ENCODE measurements around the gene ULK4. TPM values are rescaled to one million over a fixed set of nuclear protein-coding genes. Genes with fewer than 3 reads are reported as not detected.
A peak's percentile ranks its signal among the peaks of the same experiment; 100 is the strongest.

ULK4 gene
- total and polyA plus RNA-seq, 2 experiments from 2014 or later, result 1.8 to 3.7 TPM

DNA sequence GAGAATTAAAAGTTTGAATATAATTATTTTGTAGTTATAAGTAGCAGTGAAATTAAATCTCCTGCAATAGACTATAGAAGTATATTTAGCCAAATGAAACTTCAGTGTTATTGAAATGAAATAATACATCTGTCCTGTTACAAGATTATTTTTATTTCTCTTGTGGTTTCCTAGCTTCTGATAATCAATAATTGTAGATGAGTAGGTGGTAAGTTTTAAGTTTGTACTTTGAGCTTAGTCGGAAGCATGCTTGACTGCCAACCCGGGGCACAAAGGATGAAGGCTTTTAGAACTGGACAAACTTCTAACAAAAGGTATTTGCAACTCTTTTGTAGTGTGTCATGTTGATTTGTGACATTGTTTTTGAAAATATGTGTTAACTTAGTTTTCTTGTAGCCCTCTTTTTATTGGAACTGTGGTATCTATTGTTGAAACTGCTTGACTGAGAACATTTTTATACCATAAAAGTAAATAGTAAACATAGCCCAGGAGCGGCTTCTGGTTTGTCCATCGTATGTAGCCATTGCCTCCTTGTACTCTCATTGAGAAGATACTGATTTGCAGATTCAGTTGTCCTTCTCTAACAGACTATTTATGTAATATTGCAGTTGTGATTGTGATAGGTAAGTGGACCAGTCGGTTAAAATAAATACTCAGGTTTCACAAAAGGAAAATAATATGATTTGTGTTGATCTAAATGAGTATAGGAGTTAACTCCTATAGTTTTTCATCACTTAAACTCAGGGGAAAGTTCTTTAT lies 759.6 kb downstream of the ULK4 start:
- Histone ChIP-seq H3K9me3 (ENCODE audit: low read depth) (no peaks in the 10 kb centered on the region), H3K27ac (no peak overlapping the region), H3K27me3 (no peaks in the 10 kb centered on the region), H3K4me3 (peak overlapping the region; percentile 97), H3K4me1 (ENCODE audit: low read depth) (peaks cover 53% of the 10 kb centered on the region), H3K36me3 (no peaks in the 10 kb centered on the region)
- DNase-seq (ENCODE audit: low read depth in 1 of 2, low spot score in 1 of 2), result no peak
- TF ChIP-seq, protein P1, sequence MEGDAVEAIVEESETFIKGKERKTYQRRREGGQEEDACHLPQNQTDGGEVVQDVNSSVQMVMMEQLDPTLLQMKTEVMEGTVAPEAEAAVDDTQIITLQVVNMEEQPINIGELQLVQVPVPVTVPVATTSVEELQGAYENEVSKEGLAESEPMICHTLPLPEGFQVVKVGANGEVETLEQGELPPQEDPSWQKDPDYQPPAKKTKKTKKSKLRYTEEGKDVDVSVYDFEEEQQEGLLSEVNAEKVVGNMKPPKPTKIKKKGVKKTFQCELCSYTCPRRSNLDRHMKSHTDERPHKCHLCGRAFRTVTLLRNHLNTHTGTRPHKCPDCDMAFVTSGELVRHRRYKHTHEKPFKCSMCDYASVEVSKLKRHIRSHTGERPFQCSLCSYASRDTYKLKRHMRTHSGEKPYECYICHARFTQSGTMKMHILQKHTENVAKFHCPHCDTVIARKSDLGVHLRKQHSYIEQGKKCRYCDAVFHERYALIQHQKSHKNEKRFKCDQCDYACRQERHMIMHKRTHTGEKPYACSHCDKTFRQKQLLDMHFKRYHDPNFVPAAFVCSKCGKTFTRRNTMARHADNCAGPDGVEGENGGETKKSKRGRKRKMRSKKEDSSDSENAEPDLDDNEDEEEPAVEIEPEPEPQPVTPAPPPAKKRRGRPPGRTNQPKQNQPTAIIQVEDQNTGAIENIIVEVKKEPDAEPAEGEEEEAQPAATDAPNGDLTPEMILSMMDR (IDR thresholded peaks at IDR 0.05; ENCODE audit: low read depth, low read length), result no peak

DNA sequence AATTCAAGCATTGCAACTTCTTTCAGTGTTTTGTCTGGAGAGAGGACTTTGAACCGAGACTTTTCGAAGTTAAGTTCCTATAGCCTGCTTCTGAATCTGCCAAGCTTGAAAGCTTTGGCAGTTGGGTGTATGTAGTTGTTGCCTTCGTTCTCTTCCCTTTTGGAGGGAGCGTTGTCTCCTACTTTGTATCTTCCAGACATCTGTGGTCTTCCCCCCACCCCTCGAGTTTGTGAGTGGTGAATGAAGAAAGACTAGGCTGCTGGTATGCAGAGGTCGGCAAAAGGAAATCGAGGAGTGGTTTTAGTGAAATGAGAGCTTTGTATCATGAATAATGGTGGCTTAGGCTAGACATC lies 761.3 kb downstream of the ULK4 start:
- H3K4me1 ChIP-seq (ENCODE audit: low read depth), result peaks cover 37% of the 10 kb centered on the region
- TF ChIP-seq, protein P1 (IDR thresholded peaks at IDR 0.05; ENCODE audit: low read depth, low read length), result no peak
- no peaks in the 10 kb centered on the region for H3K9me3 ChIP-seq (ENCODE audit: low read depth)
- no peaks in the 10 kb centered on the region for H3K36me3 ChIP-seq
- no peaks in the 10 kb centered on the region for H3K27me3 ChIP-seq
- H3K27ac ChIP-seq, result peak overlapping the region; percentile 99
- H3K4me3 ChIP-seq, result peak overlapping the region; percentile 97
- DNase-seq (ENCODE audit: low read depth in 1 of 2, low spot score in 1 of 2), result peak; percentile 42 to 64

DNA sequence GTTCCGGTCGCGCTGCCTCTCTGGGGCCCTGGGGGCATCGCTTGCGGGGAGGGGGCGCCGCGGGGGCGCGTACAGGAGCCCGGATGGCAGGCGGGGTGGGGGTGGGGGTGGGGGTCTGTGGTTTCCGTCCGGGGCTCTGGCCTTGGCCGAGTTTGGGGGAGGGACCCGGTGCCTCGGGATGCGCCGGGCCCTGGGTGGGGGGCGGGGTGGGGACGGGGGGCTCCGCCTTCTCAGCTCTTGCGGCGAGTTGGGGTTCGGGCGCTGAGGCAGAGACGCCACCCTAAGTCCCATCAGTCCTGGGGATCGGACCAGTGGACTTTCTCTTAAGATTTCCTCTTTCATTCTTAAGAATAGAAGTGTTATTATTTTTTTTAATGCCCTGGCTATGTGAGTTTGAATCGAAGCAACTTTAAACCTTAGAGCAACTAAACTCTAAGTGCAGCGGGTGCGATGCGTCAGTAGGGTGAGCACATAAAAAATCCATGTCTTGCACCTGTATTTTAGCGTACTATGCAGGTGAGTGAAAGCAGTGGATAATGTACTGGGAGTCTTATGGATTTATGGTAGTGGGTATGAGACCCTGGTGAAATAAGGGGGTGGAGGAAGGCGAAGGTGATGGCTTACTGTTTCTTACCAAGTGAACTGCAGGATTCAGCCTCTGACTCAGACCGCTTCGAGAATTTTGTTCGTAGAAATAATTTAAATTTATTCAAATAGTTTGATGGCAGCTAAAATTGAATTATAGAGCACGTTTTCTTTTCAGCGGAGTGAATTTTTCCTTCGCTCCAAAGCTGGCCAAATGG lies 761.8 kb downstream of the ULK4 start:
- no peaks in the 10 kb centered on the region for H3K36me3 ChIP-seq
- H3K4me1 ChIP-seq (ENCODE audit: low read depth), result peaks cover 31% of the 10 kb centered on the region
- no peaks in the 10 kb centered on the region for H3K9me3 ChIP-seq (ENCODE audit: low read depth)
- H3K27ac ChIP-seq, result peak overlapping the region; percentile 99
- peak overlapping the region; percentile 97 for H3K4me3 ChIP-seq
- TF ChIP-seq, protein P1 (IDR thresholded peaks at IDR 0.05; ENCODE audit: low read depth, low read length), result no peak
- no peaks in the 10 kb centered on the region for H3K27me3 ChIP-seq
- DNase-seq (ENCODE audit: low read depth in 1 of 2, low spot score in 1 of 2), result peak in 1 of 2 donors; percentile 38

DNA sequence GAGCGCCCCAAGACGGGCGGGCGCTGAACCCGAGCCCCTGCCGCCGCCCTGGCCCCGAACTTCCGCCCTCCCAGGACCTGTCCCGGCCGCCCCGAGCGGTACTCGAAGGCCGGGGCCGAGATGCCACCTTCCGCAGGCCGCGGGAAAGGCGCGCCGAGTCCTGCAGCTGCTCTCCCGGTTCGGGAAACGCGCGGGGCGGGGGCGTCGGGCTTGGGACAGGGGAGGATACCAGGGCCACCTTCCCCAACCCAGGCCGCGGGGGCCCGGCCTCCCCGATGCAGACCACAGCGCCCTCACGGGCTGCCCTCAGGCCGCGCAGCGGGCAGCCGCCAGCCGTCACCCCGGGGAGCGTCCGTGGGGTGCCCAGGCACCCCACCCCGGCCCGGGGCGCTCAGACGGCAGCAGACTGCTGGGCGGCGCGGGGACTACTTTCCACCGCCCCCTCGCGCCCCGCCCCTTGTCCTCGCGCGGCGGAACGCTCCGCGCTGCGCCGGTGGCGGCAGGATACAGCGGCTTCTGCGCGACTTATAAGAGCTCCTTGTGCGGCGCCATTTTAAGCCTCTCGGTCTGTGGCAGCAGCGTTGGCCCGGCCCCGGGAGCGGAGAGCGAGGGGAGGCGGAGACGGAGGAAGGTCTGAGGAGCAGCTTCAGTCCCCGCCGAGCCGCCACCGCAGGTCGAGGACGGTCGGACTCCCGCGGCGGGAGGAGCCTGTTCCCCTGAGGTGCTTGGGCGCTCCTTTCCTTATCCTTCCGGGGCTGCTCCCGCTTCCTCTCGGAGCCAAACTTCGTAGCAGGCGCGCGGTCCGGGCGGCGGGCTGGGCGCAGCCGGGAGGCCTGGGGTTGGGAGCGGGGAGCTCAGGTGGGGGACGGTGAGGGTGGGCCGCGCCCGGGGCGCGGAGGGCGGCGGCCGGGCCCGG lies 762.7 kb downstream of the ULK4 start, which contains the start of gene CTNNB1:
Gene CTNNB1 (plus strand): TSS at position 556 of the 916 bp plus-strand sequence. CDS start 24,564 bp downstream, outside the sequence.
- Histone ChIP-seq H3K4me1 (ENCODE audit: low read depth) (peaks cover 25% of the 10 kb centered on the region), H3K27ac (peak within 1 kb of the TSS; percentile 99)

More for the DNA sequence above, 762.7 kb downstream of the ULK4 start, which contains the start of gene CTNNB1:
- peak; percentile 96 to 98 for DNase-seq (ENCODE audit: low read depth in 1 of 2, low spot score in 1 of 2)
- H3K9me3 ChIP-seq (ENCODE audit: low read depth), result no peaks in the 10 kb centered on the region
- H3K36me3 ChIP-seq, result no peaks in the 10 kb centered on the region
- H3K4me3 ChIP-seq, result peak within 1 kb of the TSS; percentile 97
- TF ChIP-seq, protein P1 (IDR thresholded peaks at IDR 0.05; ENCODE audit: low read depth, low read length), result no peak
- no peaks in the 10 kb centered on the region for H3K27me3 ChIP-seq

Data from cardiac muscle cell (in vitro differentiated cells and primary cell).